Omental fat pad (tissue), 4 donors: ENCODE data around the gene MINAR1. TPM values are rescaled to one million over a fixed set of nuclear protein-coding genes. Genes with fewer than 3 reads are reported as not detected.

Source experiments
- ATAC-seq: fragments of 150-250 bp; one replicate; pipeline ENCODE4 v1.9.1; 2016; ENCODE audit warnings: mild to moderate bottlenecking, moderate library complexity; ENCODE audit not compliant: low FRiP score
- DNase-seq: peaks from one replicate; pipeline ENCODE4 v3.0.0-alpha.2; 2019; ENCODE audit warnings: low spot score
- CTCF ChIP-seq, 3 donors: fragments of 450-650 bp; IDR thresholded peaks; one replicate each; pipeline ENCODE4 v1.5.1; 2016 to 2017; ENCODE audit warnings: antibody characterized with exemption in 3 of 3, mild to moderate bottlenecking in 3 of 3, moderate library complexity in 2 of 3
- total RNA-seq, 4 donors: library from RNA; depleted of rRNA; stranded (reverse); fragments of >200 nt; gene quantifications; one replicate each; pipeline ENCODE4 v1.1.0, GENCODE V29; 2016

Gene MINAR1
- total RNA-seq, result under 1 TPM; 0.24 to 0.47 (median 0.42) TPM

GRCh38 chr15:79431636-79432344 lies at the start of gene MINAR1:
Gene MINAR1, plus strand, starts transcription at chr15:79432336. Its CDS starts 23,812 bp downstream, at chr15:79456148.
- DNase-seq, result no peak
- no peak for TF ChIP-seq CTCF (IDR thresholded peaks at IDR 0.05)
- peak; percentile 10 for ATAC-seq

- DNase-seq, result no peak
- ATAC-seq, result no peak
- no peak for TF ChIP-seq CTCF (IDR thresholded peaks at IDR 0.05)
Measured at GRCh38 chr15:79394231-79394630, 37.9 kb upstream of the MINAR1 start.

GRCh38 chr15:79396850-79397249 lies 35.3 kb upstream of the MINAR1 start:
- no peak for TF ChIP-seq CTCF (IDR thresholded peaks at IDR 0.05)
- DNase-seq (no peak), ATAC-seq (no peak)

- no peak for TF ChIP-seq CTCF (IDR thresholded peaks at IDR 0.05)
- DNase-seq, result no peak
- ATAC-seq, result no peak
Measured at GRCh38 chr15:79397269-79397910, 34.7 kb upstream of the MINAR1 start.

GRCh38 chr15:79399606-79400005 lies 32.5 kb upstream of the MINAR1 start:
- DNase-seq (no peak), ATAC-seq (no peak)
- no peak for TF ChIP-seq CTCF (IDR thresholded peaks at IDR 0.05)

GRCh38 chr15:79400650-79401049 lies 31.5 kb upstream of the MINAR1 start:
- ATAC-seq (no peak), DNase-seq (no peak)
- no peak for TF ChIP-seq CTCF (IDR thresholded peaks at IDR 0.05)

- DNase-seq (no peak), ATAC-seq (no peak)
- no peak for TF ChIP-seq CTCF (IDR thresholded peaks at IDR 0.05)
Measured at GRCh38 chr15:79401301-79401700, 30.8 kb upstream of the MINAR1 start.
